ENCODE measurements around the gene CRYBG3.
"Not testable (repeated sequence)": the region's sequence is repeated elsewhere in the genome, so short reads cannot be mapped to it uniquely, and the experiment has no call there.

- TF ChIP-seq CTCF, POLR2A (IDR thresholded peaks at IDR 0.05): not testable (repeated sequence)
Measured at GRCh38 chr3:97910236-97910831, 88.5 kb downstream of the CRYBG3 start.

All from esophagus squamous epithelium (tissue), 4 donors.